ENCODE data around the gene OBSCN. TPM values are rescaled to one million over a fixed set of nuclear protein-coding genes. Genes with fewer than 3 reads are reported as not detected.
"Not testable (repeated sequence)": the region's sequence is repeated elsewhere in the genome, so short reads cannot be mapped to it uniquely, and the experiment has no call there.

Gene OBSCN
- total RNA-seq, 1 donor from 2014 or later, result 39.4 TPM

GRCh38 chr1:228219962-228220780 is 12.3 kb downstream of the OBSCN start:
- ATAC-seq (no peak), DNase-seq (no peak)
- no peak overlapping the region for H3K4me3 ChIP-seq
- no peaks in the 10 kb centered on the region for H3K36me3 ChIP-seq
- no peaks in the 10 kb centered on the region for H3K9me3 ChIP-seq
- H3K27me3 ChIP-seq, result no peaks in the 10 kb centered on the region
- no peaks in the 10 kb centered on the region for H3K4me1 ChIP-seq
- no peak overlapping the region for H3K27ac ChIP-seq
- intact Hi-C loops (cut with DNase I), result no loop called here
- TF ChIP-seq CTCF (IDR thresholded peaks at IDR 0.05), result no peak

- ATAC-seq; H3K9me3 ChIP-seq; H3K36me3 ChIP-seq; H3K27ac ChIP-seq; H3K4me3 ChIP-seq; intact Hi-C loops (cut with DNase I); H3K4me1 ChIP-seq; H3K27me3 ChIP-seq; DNase-seq: not testable (repeated sequence)
Measured at GRCh38 chr1:228221097-228221496, 13.3 kb downstream of the OBSCN start.

GRCh38 chr1:228222548-228222947 is 14.7 kb downstream of the OBSCN start:
- H3K27me3 ChIP-seq, result no peaks in the 10 kb centered on the region
- H3K27ac ChIP-seq, result no peak overlapping the region
- ATAC-seq (no peak), DNase-seq (no peak)
- TF ChIP-seq CTCF (IDR thresholded peaks at IDR 0.05), result no peak
- intact Hi-C loops (cut with DNase I), result no loop called here
- H3K9me3 ChIP-seq, result no peaks in the 10 kb centered on the region
- H3K4me3 ChIP-seq, result no peak overlapping the region
- H3K36me3 ChIP-seq, result no peaks in the 10 kb centered on the region
- no peaks in the 10 kb centered on the region for H3K4me1 ChIP-seq

- Histone ChIP-seq H3K27ac (no peak overlapping the region), H3K4me3 (no peak overlapping the region), H3K4me1 (no peaks in the 10 kb centered on the region), H3K9me3 (no peaks in the 10 kb centered on the region), H3K27me3 (no peaks in the 10 kb centered on the region), H3K36me3 (no peaks in the 10 kb centered on the region)
- no peak for TF ChIP-seq CTCF (IDR thresholded peaks at IDR 0.05)
- intact Hi-C loops (cut with DNase I), result no loop called here
- DNase-seq (no peak), ATAC-seq (no peak)
Measured at GRCh38 chr1:228224198-228225164, 16.6 kb downstream of the OBSCN start.

GRCh38 chr1:228225165-228225710 is 17.4 kb downstream of the OBSCN start:
- no peak overlapping the region for H3K27ac ChIP-seq
- no peaks in the 10 kb centered on the region for H3K4me1 ChIP-seq
- H3K4me3 ChIP-seq, result no peak overlapping the region
- ATAC-seq, result no peak
- DNase-seq, result no peak
- H3K9me3 ChIP-seq, result no peaks in the 10 kb centered on the region
- H3K27me3 ChIP-seq, result no peaks in the 10 kb centered on the region
- H3K36me3 ChIP-seq, result no peaks in the 10 kb centered on the region
- intact Hi-C loops (cut with DNase I), result no loop called here
- TF ChIP-seq CTCF (IDR thresholded peaks at IDR 0.05), result no peak
